GM12891 (cell line): ENCODE data around the gene SPANXC.

Source experiments
- PAX5 ChIP-seq: IDR thresholded peaks from 2 replicates; pipeline ENCODE4 v1.6.1; 2011; ENCODE audit warnings: low read length, moderate library complexity, mild to moderate bottlenecking; ENCODE audit not compliant: insufficient read depth, severe bottlenecking
- POLR2A ChIP-seq: IDR thresholded peaks from 2 replicates; pipeline ENCODE4 v1.6.1; 2011; ENCODE audit warnings: low read depth, low read length, control low read depth
- POLR2AphosphoS5 ChIP-seq: IDR thresholded peaks from 2 replicates; pipeline ENCODE4 v1.6.1; 2011; ENCODE audit warnings: low read depth, low read length, control low read depth
- POU2F2 ChIP-seq: IDR thresholded peaks from 2 replicates; pipeline ENCODE4 v1.6.1; 2011; ENCODE audit warnings: low read depth, mild to moderate bottlenecking, control low read depth, low read length, moderate library complexity
- SPI1 ChIP-seq: IDR thresholded peaks from 2 replicates; pipeline ENCODE4 v1.6.1; 2011; ENCODE audit warnings: low read depth, low read length, control low read depth
- TAF1 ChIP-seq: IDR thresholded peaks from 2 replicates; pipeline ENCODE4 v1.6.1; 2011; ENCODE audit warnings: low read depth, low read length, control low read depth

- TF ChIP-seq POLR2AphosphoS5 (no peak), POLR2A (no peak), POU2F2 (no peak), TAF1 (no peak), SPI1 (no peak), PAX5 (no peak)
These were observed 21.8 kb downstream of the SPANXC start for GRCh38 chrX:141220342-141221008.
